ENCODE data around the gene ASB13.

GRCh38 chr10:5684971-5685763, 18.8 kb upstream of the ASB13 start:
- TF ChIP-seq ZNF830 (tag by site-specific recombination; IDR thresholded peaks at IDR 0.05; ENCODE audit: low read depth) (no peak), SALL2 (tag by site-specific recombination; IDR thresholded peaks at IDR 0.05; ENCODE audit: borderline replicate concordance) (no peak), CTCF (tag by site-specific recombination; IDR thresholded peaks at IDR 0.05) (peak; percentile 33; the same call in 1 of the 2 replicates), ZNF350 (tag by site-specific recombination; IDR thresholded peaks at IDR 0.05) (no peak), ZNF416 (tag by site-specific recombination; IDR thresholded peaks at IDR 0.05) (no peak), ZNF548 (tag by site-specific recombination; IDR thresholded peaks at IDR 0.05) (no peak), ZNF121 (tag by site-specific recombination; IDR thresholded peaks at IDR 0.05) (no peak), PRDM1 (tag by site-specific recombination; IDR thresholded peaks at IDR 0.05) (peak; percentile 62; the same call in 1 of the 2 replicates), ZEB2 (tag by site-specific recombination; IDR thresholded peaks at IDR 0.05) (peak; percentile 83)

All from HEK293 (cell line).